MM.1S (cell line): ENCODE measurements around the gene CYTH1.

ENCODE experiments used
- DNase-seq: peaks from one replicate; pipeline ENCODE4 v3.0.0-alpha.2; 2015
- H2AFZ ChIP-seq: fragments of 300-600 bp; sonication (generic); 2 replicates; pipeline ENCODE4 v1.6.0; 2016; ENCODE audit warnings: antibody characterized with exemption, low read length
- H3F3A ChIP-seq: fragments of 300-600 bp; sonication (generic); 2 replicates; pipeline ENCODE4 v1.6.1; 2016; ENCODE audit warnings: mild to moderate bottlenecking, antibody characterized with exemption, low read length, moderate library complexity, mixed read lengths; ENCODE audit not compliant: insufficient read depth
- H3K27ac ChIP-seq: fragments of 300-600 bp; sonication (generic); 2 replicates; pipeline ENCODE4 v1.5.1; 2016; ENCODE audit warnings: mild to moderate bottlenecking, low read length
- H3K27me3 ChIP-seq: fragments of 300-600 bp; sonication (generic); replicated peaks from 2 replicates; pipeline ENCODE4 v1.6.0; 2016; ENCODE audit warnings: low read length; ENCODE audit not compliant: insufficient read depth
- H3K36me3 ChIP-seq: fragments of 300-600 bp; sonication (generic); replicated peaks from 2 replicates; pipeline ENCODE4 v1.6.1; 2016; ENCODE audit warnings: mild to moderate bottlenecking, low read length, mixed read lengths; ENCODE audit not compliant: insufficient read depth
- H3K4me1 ChIP-seq: fragments of 300-600 bp; sonication (generic); 2 replicates; pipeline ENCODE4 v1.6.1; 2016; ENCODE audit warnings: low read length, mixed read lengths
- H3K4me2 ChIP-seq: fragments of 300-600 bp; sonication (generic); 2 replicates; pipeline ENCODE4 v1.6.0; 2016; ENCODE audit warnings: low read depth, low read length
- H3K4me3 ChIP-seq: fragments of 300-600 bp; sonication (generic); 2 replicates; pipeline ENCODE4 v1.5.1; 2016; ENCODE audit warnings: low read length, mixed read lengths
- H3K79me2 ChIP-seq: fragments of 300-600 bp; sonication (generic); 2 replicates; pipeline ENCODE4 v1.6.1; 2016; ENCODE audit warnings: mixed run types, low read length, mixed read lengths
- H3K9ac ChIP-seq: fragments of 300-600 bp; sonication (generic); 2 replicates; pipeline ENCODE4 v1.6.1; 2016; ENCODE audit warnings: low read length, mixed read lengths
- H3K9me2 ChIP-seq: fragments of 300-600 bp; sonication (generic); replicated peaks from 2 replicates; pipeline ENCODE4 v1.6.1; 2016; ENCODE audit warnings: mild to moderate bottlenecking, low read length, mixed read lengths; ENCODE audit not compliant: insufficient read depth
- H3K9me3 ChIP-seq: fragments of 300-600 bp; sonication (generic); replicated peaks from 2 replicates; pipeline ENCODE4 v1.6.1; 2016; ENCODE audit warnings: mild to moderate bottlenecking, low read length, mixed read lengths; ENCODE audit not compliant: insufficient read depth
- H4K20me1 ChIP-seq: fragments of 300-600 bp; sonication (generic); 2 replicates; pipeline ENCODE4 v1.6.1; 2016; ENCODE audit warnings: mild to moderate bottlenecking, low read length, moderate library complexity, mixed read lengths; ENCODE audit not compliant: insufficient read depth
- CTCF ChIP-seq: fragments of 300-600 bp; sonication (generic); IDR thresholded peaks from 2 replicates; pipeline ENCODE4 v1.5.1; 2016; ENCODE audit warnings: antibody characterized with exemption, low read length, mixed read lengths
- EZH2 ChIP-seq: fragments of 300-600 bp; sonication (generic); optimal IDR thresholded peaks from 2 replicates; pipeline ENCODE3; 2017; ENCODE audit warnings: low read depth, mild to moderate bottlenecking, antibody characterized with exemption, low read length, mixed read lengths
- EZH2phosphoT487 ChIP-seq: fragments of 300-600 bp; sonication (generic); IDR thresholded peaks from 2 replicates; pipeline ENCODE4 v1.6.1; 2018; ENCODE audit warnings: antibody characterized with exemption, low read length

Gene CYTH1

DNA sequence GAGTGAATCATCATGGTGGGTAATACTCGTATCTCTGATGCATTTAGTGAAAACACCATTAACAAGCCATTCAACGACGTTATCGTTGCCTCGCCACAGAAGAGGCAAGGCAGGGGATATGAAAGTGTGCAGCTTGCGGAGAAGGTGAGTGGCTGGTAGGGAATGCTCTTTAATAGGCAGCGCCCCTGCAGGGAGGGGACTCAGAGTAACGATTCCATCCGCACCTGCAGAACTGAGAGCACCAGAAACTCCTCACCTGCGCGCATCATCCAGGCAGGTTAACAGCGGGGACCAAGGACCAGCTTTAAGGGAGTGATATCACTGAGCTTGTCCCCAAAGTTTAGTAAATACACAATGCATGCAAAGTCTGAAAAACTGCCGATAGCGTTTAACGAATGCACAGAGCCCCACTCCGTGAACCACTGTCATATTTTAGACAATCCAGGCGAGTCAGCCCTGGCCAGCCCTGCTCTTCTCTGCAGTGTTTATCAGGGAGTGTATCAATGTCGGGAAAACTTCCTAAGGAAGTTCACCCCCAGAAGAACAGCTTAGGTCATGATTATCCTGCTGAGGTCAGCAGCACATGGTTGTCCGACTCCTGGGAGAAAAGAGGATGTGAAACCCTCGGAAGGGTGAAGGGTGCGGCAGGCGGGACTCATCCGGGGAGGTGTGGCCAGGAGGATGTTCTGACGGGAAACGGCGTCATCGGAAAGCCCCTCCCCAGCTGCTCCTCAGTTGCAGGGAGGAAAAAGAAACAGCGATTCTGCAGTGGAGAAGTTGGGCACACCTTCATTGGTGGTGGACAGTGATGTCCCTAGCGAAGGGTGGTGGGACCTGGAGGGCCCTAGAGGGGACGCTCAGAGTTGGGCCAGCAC, 136.4 kb downstream of the CYTH1 start:
- peaks cover 3% of the 10 kb centered on the region; the same call in 1 of the 2 replicates for H3F3A ChIP-seq
- no peaks in the 10 kb centered on the region for H3K9me2 ChIP-seq
- peaks cover 7% of the 10 kb centered on the region; the same call in 1 of the 2 replicates for H3K4me1 ChIP-seq
- no peaks in the 10 kb centered on the region for H3K79me2 ChIP-seq
- peak overlapping the region; percentile 82 for H3K4me2 ChIP-seq
- H3K9ac ChIP-seq: no peak overlapping the region
- H3K9me3 ChIP-seq: no peaks in the 10 kb centered on the region
- TF ChIP-seq CTCF (no peak), EZH2phosphoT487 (no peak), EZH2 (no peak)
- H2AFZ ChIP-seq: peak overlapping the region; percentile 74
- no peaks in the 10 kb centered on the region for H3K27me3 ChIP-seq
- H3K27ac ChIP-seq: no peak overlapping the region
- no peaks in the 10 kb centered on the region for H4K20me1 ChIP-seq
- H3K36me3 ChIP-seq: no peaks in the 10 kb centered on the region
- DNase-seq: peak; percentile 27
- H3K4me3 ChIP-seq: peak overlapping the region; percentile 32; the same call in 1 of the 2 replicates

- Histone ChIP-seq H3K9me2 (no peaks in the 10 kb centered on the region), H3K27ac (no peak overlapping the region), H3F3A (peaks cover 3% of the 10 kb centered on the region; the same call in 1 of the 2 replicates), H3K79me2 (no peaks in the 10 kb centered on the region), H3K4me3 (no peak overlapping the region), H3K36me3 (no peaks in the 10 kb centered on the region), H3K9me3 (no peaks in the 10 kb centered on the region), H3K9ac (no peak overlapping the region), H3K4me1 (peaks cover 7% of the 10 kb centered on the region; the same call in 1 of the 2 replicates), H3K4me2 (no peak overlapping the region), H2AFZ (no peak overlapping the region), H4K20me1 (no peaks in the 10 kb centered on the region), H3K27me3 (no peaks in the 10 kb centered on the region)
- DNase-seq: no peak
- TF ChIP-seq EZH2phosphoT487 (no peak), EZH2 (no peak), CTCF (no peak)
Measured at GRCh38 chr17:78644931-78645351, 137.1 kb downstream of the CYTH1 start.

DNA sequence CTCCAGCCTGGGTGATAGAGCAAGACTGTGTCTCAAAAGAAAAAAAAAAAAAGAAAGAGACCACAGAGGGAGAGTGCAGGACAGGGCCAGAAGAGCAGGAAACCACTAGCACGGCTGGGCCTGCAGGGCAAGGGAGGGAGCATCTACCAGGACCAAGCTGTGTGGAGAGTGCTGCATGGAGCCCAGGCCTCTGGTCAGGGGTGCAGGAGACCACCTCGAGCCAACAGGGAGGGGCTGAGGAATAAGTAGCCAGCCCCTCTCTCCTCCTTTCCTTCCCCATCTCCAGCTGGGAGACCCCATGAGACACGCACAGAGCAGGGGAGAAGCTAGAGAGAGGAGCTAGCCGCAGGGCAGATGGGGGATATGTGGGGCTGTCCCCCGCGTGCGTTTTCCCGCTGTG, 137.8 kb downstream of the CYTH1 start:
- H4K20me1 ChIP-seq: no peaks in the 10 kb centered on the region
- no peak overlapping the region for H3K9ac ChIP-seq
- peaks cover 7% of the 10 kb centered on the region; the same call in 1 of the 2 replicates for H3K4me1 ChIP-seq
- H3K9me3 ChIP-seq: no peaks in the 10 kb centered on the region
- no peak overlapping the region for H2AFZ ChIP-seq
- no peaks in the 10 kb centered on the region for H3K79me2 ChIP-seq
- no peak for TF ChIP-seq EZH2phosphoT487
- TF ChIP-seq EZH2: no peak
- no peak overlapping the region for H3K27ac ChIP-seq
- no peak overlapping the region for H3K4me3 ChIP-seq
- H3K27me3 ChIP-seq: no peaks in the 10 kb centered on the region
- no peaks in the 10 kb centered on the region for H3K36me3 ChIP-seq
- no peak for DNase-seq
- no peaks in the 10 kb centered on the region for H3K9me2 ChIP-seq
- no peak overlapping the region for H3K4me2 ChIP-seq
- H3F3A ChIP-seq: peaks cover 3% of the 10 kb centered on the region; the same call in 1 of the 2 replicates
